ENCODE results near the gene HFE. TPM values are rescaled to one million over a fixed set of nuclear protein-coding genes. Genes with fewer than 3 reads are reported as not detected.
A peak's percentile ranks its signal among the peaks of the same experiment; 100 is the strongest.

HFE gene
- total and polyA plus RNA-seq, 10 of the 15 experiments (the other 5 are each of a cell fraction or from before 2014, with no cell fraction given) = 0.52 to 5.9 (median 1.7) TPM

GRCh38 chr6:26088344-26088743 lies 1.1 kb downstream of the HFE start:
- Histone ChIP-seq H3K4me3 (peak overlapping the region; percentile 78; the same call in 1 of the 2 replicates), H3K4me1 (ENCODE audit: control insufficient read depth, insufficient read depth, low read length) (peaks cover 18% of the 10 kb centered on the region), H3K9me3 (replicated peaks; ENCODE audit: control insufficient read depth, insufficient read depth, low read length) (no peaks in the 10 kb centered on the region), H2AFZ (ENCODE audit: control insufficient read depth, low read depth, low read length) (peak overlapping the region; percentile 78), H3K36me3 (ENCODE audit: control insufficient read depth in 2 of 2, insufficient read depth in 2 of 2, low read length in 1 of 2) (no peaks in the 10 kb centered on the region), H4K20me1 (ENCODE audit: control insufficient read depth, insufficient read depth) (no peaks in the 10 kb centered on the region), H3K27ac (ENCODE audit: control insufficient read depth, insufficient read depth) (peak overlapping the region; percentile 75), H3K4me2 (ENCODE audit: control insufficient read depth, insufficient read depth) (peak overlapping the region; percentile 91), H3K79me2 (ENCODE audit: control insufficient read depth, insufficient read depth, low read length) (no peaks in the 10 kb centered on the region; the same call in 1 of the 2 replicates), H3K9ac (ENCODE audit: control insufficient read depth, insufficient read depth, low read length) (peak overlapping the region; percentile 81), H3K27me3 (replicated peaks in 1 of 2; ENCODE audit: control insufficient read depth in 2 of 2, insufficient read depth in 2 of 2, low read length in 1 of 2) (no peaks in the 10 kb centered on the region)
- in situ Hi-C loops (cut with MboI) = no loop called here
- WGBS (ENCODE audit: insufficient coverage, insufficient replicate concordance, low lambda C conversion rate, missing lambda C conversion rate) = 29% methylated on average over 5 of the region's 5 CpGs
- ChIA-PET POLR2A (interaction anchor here (0.7 to 4.6 kb wide), 4 partner anchors 9 to 68 kb away, joined by 3 to 21 read pairs (median 6); a partner anchor contains a TSS), CTCF (interaction anchor here (5.1 to 21.0 kb wide), 2 partner anchors 10 to 20 kb away, joined by 81 to 897 read pairs; no protein-coding TSS in a partner anchor), SMC1A (ENCODE audit: uncharacterized antibody, unreplicated experiment) (interaction anchor here (0.8 to 16.4 kb wide), 4 partner anchors 9 to 36 kb away, joined by 3 to 645 read pairs (median 37); a partner anchor contains a TSS), RAD21 (ENCODE audit: unreplicated experiment) (interaction anchor here (2.6 to 3.4 kb wide), 3 partner anchors 8 to 26 kb away, joined by 20 to 59 read pairs (median 24); no protein-coding TSS in a partner anchor)
- intact Hi-C loops (cut with micrococcal nuclease; ENCODE audit: unreplicated experiment) = no loop called here
- FAIRE-seq (no peak), ATAC-seq (peak; percentile 32), DNase-seq (ENCODE audit: low read depth, low spot score) (no peak)
- BruUV-seq (replicated peaks) = TSS peak; percentile 72
- no peak for TF ChIP-seq GATAD2B (conservative IDR thresholded peaks at IDR 0.05; ENCODE audit: low read depth)
- TF ChIP-seq MXI1 (IDR thresholded peaks at IDR 0.05; ENCODE audit: low read depth, low read length) = 0 out of 2 replicates have a peak, but pooled peaks have one; percentile 20
- no peak for TF ChIP-seq ZBTB11 (CRISPR knock-in tag; IDR thresholded peaks at IDR 0.05)

All from GM12878 (cell line).